Peyer's patch (tissue), 4 donors: ENCODE results near the gene JAM3.

Experiments used
- CTCF ChIP-seq, 6 experiments: fragments of 450-650 bp in 4 of 6; fragments of 200-600 bp in 2 of 6; sonication (generic) in 1 of 6; IDR thresholded peaks; one replicate each; pipeline ENCODE4 v1.5.1; 2017 to 2019; ENCODE audit warnings: antibody characterized with exemption in 6 of 6, mild to moderate bottlenecking in 3 of 6, moderate library complexity in 1 of 6
- POLR2A ChIP-seq, 2 donors: fragments of 450-650 bp; IDR thresholded peaks; one replicate each; pipeline ENCODE4 v1.5.1; 2017; ENCODE audit warnings: antibody characterized with exemption in 2 of 2, mild to moderate bottlenecking in 2 of 2, moderate library complexity in 2 of 2

- TF ChIP-seq POLR2A (IDR thresholded peaks at IDR 0.05) (no peak), CTCF (IDR thresholded peaks at IDR 0.05) (no peak)
These were observed 40.4 kb upstream of the JAM3 start for GRCh38 chr11:134028368-134028920.
